K562 (cell line): ENCODE measurements around the gene TNIK. TPM values are rescaled to one million over a fixed set of nuclear protein-coding genes. Genes with fewer than 3 reads are reported as not detected.

Experiments used
- ATAC-seq: fragments of 200-7000 bp; cut with Tn5 transposase; 3 replicates; pipeline ENCODE4 v1.9.1; 2020; ENCODE audit warnings: moderate library complexity
- BruUV-seq: library from RNA; stranded (reverse); fragments of 400-500 nt; replicated peaks from 2 replicates; lab custom pipeline; 2021; lab: Mats Ljungman, UMichigan
- CTCF ChIA-PET: fragments of 300-600 bp; formaldehyde crosslinking; extraction: SDS; loops from one replicate; lab custom pipeline; 2021; ENCODE audit warnings: low intra/inter-chr PET ratio; lab: Yijun Ruan, JAX
- POLR2A ChIA-PET: fragments of 300-600, 350-650 bp; sonication (Branson Sonifier 250); formaldehyde crosslinking; extraction: SDS; loops from one replicate; lab custom pipeline; 2021; ENCODE audit warnings: antibody characterized with exemption, inconsistent platforms; lab: Yijun Ruan, JAX
- DNase-seq, 4 experiments: peaks; one replicate each; pipeline versions ENCODE4 v3.0.0 to v3.0.0-alpha.2; 2011 to 2018; ENCODE audit warnings: low spot score in 3 of 4, mixed read lengths in 3 of 4; ENCODE audit errors: extremely low read depth in 1 of 4
- FAIRE-seq: peaks from 2 replicates; lab custom pipeline; 2011; peaks lifted over from hg19 to GRCh38; lab: Jason Lieb, UNC
- H2AFZ ChIP-seq: 2 replicates; pipeline ENCODE4 v1.6.0; 2011; ENCODE audit warnings: low read depth, low read length, control low read depth, inconsistent platforms
- H3K27ac ChIP-seq: fragments of 200-600 bp; 3 replicates; pipeline ENCODE4 v1.8.0; 2011; ENCODE audit warnings: low read depth, mild to moderate bottlenecking, control low read depth, inconsistent platforms, low read length, moderate library complexity, mixed read lengths; ENCODE audit errors: extremely low read depth
- H3K27me3 ChIP-seq, 2 experiments: fragments of 300-600 bp in 1 of 2; 2 replicates in 1 of 2; 3 replicates in 1 of 2; pipeline versions ENCODE4 v1.6.0 to v1.8.0; 2011; ENCODE audit warnings: inconsistent platforms in 2 of 2, low read length in 2 of 2, mild to moderate bottlenecking in 1 of 2, mixed read lengths in 1 of 2, moderate library complexity in 1 of 2; ENCODE audit not compliant: control insufficient read depth in 2 of 2, insufficient read depth in 2 of 2
- H3K36me3 ChIP-seq: fragments of 300-600 bp; 3 replicates; pipeline ENCODE4 v1.8.0; 2011; ENCODE audit warnings: mild to moderate bottlenecking, low read length, inconsistent platforms; ENCODE audit not compliant: control insufficient read depth, insufficient read depth
- H3K4me1 ChIP-seq, 2 experiments: fragments of 200-600 bp in 1 of 2; replicated peaks in 1 of 2; 2 replicates in 1 of 2; 3 replicates in 1 of 2; pipeline versions ENCODE4 v1.5.1 to v1.8.0; 2011; ENCODE audit warnings: inconsistent platforms in 2 of 2, low read length in 2 of 2, mild to moderate bottlenecking in 1 of 2, mixed read lengths in 1 of 2, moderate library complexity in 1 of 2; ENCODE audit not compliant: control insufficient read depth in 2 of 2, insufficient read depth in 2 of 2
- H3K4me2 ChIP-seq: 2 replicates; pipeline ENCODE4 v1.6.1; 2011; ENCODE audit warnings: low read length, control low read depth, inconsistent platforms, mixed read lengths; ENCODE audit not compliant: insufficient read depth
- H3K4me3 ChIP-seq: fragments of 200-600 bp; sonication (generic), shearing (Covaris generic); 2 replicates; pipeline ENCODE4 v1.5.1; 2016; ENCODE audit warnings: control low read depth, inconsistent platforms
- H3K79me2 ChIP-seq: fragments of 200-600 bp; 3 replicates; pipeline ENCODE4 v1.8.0; 2011; ENCODE audit warnings: low read length, inconsistent platforms; ENCODE audit not compliant: control insufficient read depth, insufficient read depth
- H3K9ac ChIP-seq, 2 experiments: 2 replicates each; pipeline versions ENCODE4 v1.6.0 to v1.6.1; 2011; ENCODE audit warnings: low read depth in 2 of 2, low read length in 2 of 2, control low read depth in 1 of 2, inconsistent platforms in 1 of 2, mild to moderate bottlenecking in 1 of 2, mixed read lengths in 1 of 2; ENCODE audit not compliant: insufficient read depth in 1 of 2
- H3K9me1 ChIP-seq: one replicate; pipeline ENCODE4 v1.6.0; 2011; ENCODE audit warnings: inconsistent platforms, mild to moderate bottlenecking, low read length, moderate library complexity; ENCODE audit not compliant: control insufficient read depth, insufficient read depth
- H3K9me3 ChIP-seq: replicated peaks from 2 replicates; pipeline ENCODE4 v1.5.1; 2011; ENCODE audit warnings: low read depth, low read length, inconsistent platforms; ENCODE audit not compliant: control insufficient read depth, insufficient read depth
- H4K20me1 ChIP-seq: replicated peaks from 2 replicates; pipeline ENCODE4 v1.6.1; 2011; ENCODE audit warnings: low read length, inconsistent platforms, mixed read lengths; ENCODE audit not compliant: control insufficient read depth, insufficient read depth
- CREM ChIP-seq: IDR thresholded peaks from 2 replicates; pipeline ENCODE4 v1.6.1; 2014; ENCODE audit warnings: antibody characterized with exemption, low read depth
- HDAC1 ChIP-seq, 2 experiments: fragments of 450-650 bp; IDR thresholded peaks; 2 replicates each; pipeline ENCODE4 v1.6.1; 2016 to 2017; ENCODE audit warnings: inconsistent platforms in 1 of 2, mild to moderate bottlenecking in 1 of 2, moderate library complexity in 1 of 2
- JUN ChIP-seq, 2 experiments: sonication (generic) in 1 of 2; formaldehyde crosslinking in 1 of 2; IDR thresholded peaks; 2 replicates each; pipeline versions ENCODE4 v1.6.1 to v1.8.0; 2012 to 2022; ENCODE audit warnings: borderline replicate concordance in 2 of 2, mild to moderate bottlenecking in 2 of 2, improper control_type of control experiment in 1 of 2, low read depth in 1 of 2, low read length in 1 of 2, missing genetic modification reagents in 1 of 2
- LCOR ChIP-seq: sonication (generic); formaldehyde crosslinking; IDR thresholded peaks from 2 replicates; pipeline ENCODE4 v1.8.0; 2022; ENCODE audit warnings: mild to moderate bottlenecking, missing genetic modification reagents
- LEF1 ChIP-seq: fragments of 450-650 bp; IDR thresholded peaks from 2 replicates; pipeline ENCODE4 v1.6.1; 2016; ENCODE audit warnings: mild to moderate bottlenecking
- RBFOX2 ChIP-seq: fragments of 200-400 bp; formaldehyde crosslinking; IDR thresholded peaks from 2 replicates; pipeline ENCODE4 v1.6.1; 2017; ENCODE audit warnings: low read depth, mild to moderate bottlenecking, low read length, moderate library complexity
- SMAD4 ChIP-seq: fragments of 250-450 bp; sonication (Bioruptor Pico); conservative IDR thresholded peaks from 2 replicates; pipeline ENCODE4 v1.8.0; 2021; ENCODE audit warnings: inconsistent platforms, mild to moderate bottlenecking, moderate library complexity
- TCF3 ChIP-seq: sonication (generic); formaldehyde crosslinking; IDR thresholded peaks from 2 replicates; pipeline ENCODE4 v1.4.0; 2020; ENCODE audit warnings: mild to moderate bottlenecking, missing genetic modification reagents
- ZKSCAN8 ChIP-seq: fragments of 200-800 bp; sonication (Bioruptor generic); IDR thresholded peaks from 2 replicates; pipeline ENCODE4 v1.6.1; 2016; ENCODE audit warnings: missing genetic modification characterization, missing compliant biosample characterization
- ZNF785 ChIP-seq: fragments of 250-450 bp; sonication (Bioruptor Pico); IDR thresholded peaks from 2 replicates; pipeline ENCODE4 v1.4.0; 2020; ENCODE audit warnings: mild to moderate bottlenecking
- WGBS: fragments of 100-300 bp; shearing (Covaris generic); methylation state at CpG from one replicate; pipeline ENCODE4 v1.1.6; 2016; ENCODE audit warnings: low coverage, mixed read lengths; ENCODE audit not compliant: insufficient coverage; ENCODE audit errors: missing lambda C conversion rate; 5-methylcytosine and 5-hydroxymethylcytosine counted together
- in situ Hi-C: fragments of 300-500 bp; cut with MboI; formaldehyde crosslinking; loops from 4 replicates; pipeline ENCODE4 v1.15.0; 2018; ENCODE audit warnings: inconsistent platforms, mixed read lengths
- intact Hi-C: fragments of 100-400 bp; cut with micrococcal nuclease; formaldehyde crosslinking; loops from 2 replicates; pipeline ENCODE4 v1.14.2; 2022
- polyA plus RNA-seq, 8 experiments: library from polyadenylated mRNA; depleted of rRNA in 4 of 8; stranded (reverse) in 5 of 8; unstranded in 3 of 8; fragments of >200 nt; fragmentation: Nextera tagmentation in 2 of 8; fragmentation: Illumina TruSeq in 1 of 8; extraction: Ambion mirVana in 2 of 8; extraction: Trizol in 1 of 8; gene quantifications; 2 replicates each; pipeline versions ENCODE4 v1.2.1 to v1.2.3, GENCODE V29; 2011 to 2014; ENCODE audit warnings: inconsistent platforms in 1 of 8, missing spikeins in 1 of 8
- total RNA-seq, 7 experiments: library from RNA; depleted of rRNA in 6 of 7; stranded (reverse); fragments of >200 nt in 6 of 7; fragmentation: Illumina TruSeq in 2 of 7; extraction: Trizol in 2 of 7; gene quantifications; 2 replicates each; pipeline versions ENCODE4 v1.2.1 to v1.2.3, GENCODE V29; 2011 to 2021; ENCODE audit warnings: low replicate concordance in 1 of 7
- TF ChIP-seq, protein P1 (sequence below), 2 experiments: fragments of 450-650 bp; IDR thresholded peaks; 2 replicates each; pipeline ENCODE4 v1.6.1; 2016; ENCODE audit warnings: mild to moderate bottlenecking in 2 of 2, borderline replicate concordance in 1 of 2, low read depth in 1 of 2, moderate library complexity in 1 of 2
- TF ChIP-seq, protein P2 (sequence below), 2 experiments: fragments of 450-650 bp in 1 of 2; sonication (generic) in 1 of 2; formaldehyde crosslinking; conservative IDR thresholded peaks; 2 replicates each; pipeline versions ENCODE4 v1.4.0 to v1.8.1; 2020 to 2022; ENCODE audit warnings: mild to moderate bottlenecking in 1 of 2, missing genetic modification reagents in 1 of 2
- TF ChIP-seq, protein P3 (sequence below): sonication (generic); formaldehyde crosslinking; IDR thresholded peaks from 2 replicates; pipeline ENCODE4 v1.8.1; 2023; ENCODE audit warnings: mild to moderate bottlenecking, missing genetic modification reagents, moderate library complexity

Gene TNIK
- total and polyA plus RNA-seq, 9 of the 15 experiments (the other 6 are each of a cell fraction or from before 2014, with no cell fraction given), result 6.6 to 39.0 (median 24.7) TPM

DNA sequence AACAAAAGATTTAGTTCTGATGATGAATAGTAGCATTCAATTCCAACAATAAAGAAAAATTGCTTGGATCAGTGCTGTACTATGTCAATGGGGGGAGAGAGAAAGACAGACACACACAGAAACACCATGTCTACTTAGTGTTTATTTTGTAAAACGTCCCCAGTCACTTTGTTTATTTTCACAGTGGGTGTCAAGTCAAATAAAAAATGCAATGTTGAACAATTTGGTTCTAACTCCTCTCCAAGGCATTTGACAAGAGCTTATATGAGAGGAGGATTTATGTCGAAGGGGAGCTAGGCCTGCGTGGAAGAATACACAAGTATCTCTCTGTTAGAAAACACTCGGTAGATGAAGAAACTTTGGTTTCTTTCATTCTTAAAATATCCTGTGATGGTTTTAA, 232.0 kb downstream of the TNIK start:
- peaks cover 2% of the 10 kb centered on the region; the same call in 1 of the 3 replicates for H3K36me3 ChIP-seq
- FAIRE-seq, result no peak
- no peak overlapping the region for H3K9ac ChIP-seq
- no peaks in the 10 kb centered on the region for H3K9me3 ChIP-seq
- H3K4me3 ChIP-seq, result no peak overlapping the region
- intact Hi-C loops (no loop called here), in situ Hi-C loops (no loop called here)
- peaks cover 0 to 11% of the 10 kb centered on the region in 2 experiments; a peak in 2 of 5 replicates for H3K4me1 ChIP-seq
- no peak overlapping the region for H2AFZ ChIP-seq
- ChIA-PET CTCF (no interaction called here), POLR2A (interaction anchor here (0.7 kb wide), 1 partner anchor 57 kb away, joined by 3 read pairs; no protein-coding TSS in a partner anchor)
- 70% methylated on average over 4 of the region's 4 CpGs for WGBS
- H3K27ac ChIP-seq, result no peak overlapping the region
- H3K79me2 ChIP-seq, result no peaks in the 10 kb centered on the region
- no TSS peak for BruUV-seq
- no peak for DNase-seq
- no peak overlapping the region for H3K4me2 ChIP-seq
- no peaks in the 10 kb centered on the region for H4K20me1 ChIP-seq
- no peaks in the 10 kb centered on the region for H3K27me3 ChIP-seq
- ATAC-seq, result no peak
- no peaks in the 10 kb centered on the region for H3K9me1 ChIP-seq
- TF ChIP-seq HDAC1 (IDR thresholded peaks at IDR 0.05), result no peak
- TF ChIP-seq, protein P1, sequence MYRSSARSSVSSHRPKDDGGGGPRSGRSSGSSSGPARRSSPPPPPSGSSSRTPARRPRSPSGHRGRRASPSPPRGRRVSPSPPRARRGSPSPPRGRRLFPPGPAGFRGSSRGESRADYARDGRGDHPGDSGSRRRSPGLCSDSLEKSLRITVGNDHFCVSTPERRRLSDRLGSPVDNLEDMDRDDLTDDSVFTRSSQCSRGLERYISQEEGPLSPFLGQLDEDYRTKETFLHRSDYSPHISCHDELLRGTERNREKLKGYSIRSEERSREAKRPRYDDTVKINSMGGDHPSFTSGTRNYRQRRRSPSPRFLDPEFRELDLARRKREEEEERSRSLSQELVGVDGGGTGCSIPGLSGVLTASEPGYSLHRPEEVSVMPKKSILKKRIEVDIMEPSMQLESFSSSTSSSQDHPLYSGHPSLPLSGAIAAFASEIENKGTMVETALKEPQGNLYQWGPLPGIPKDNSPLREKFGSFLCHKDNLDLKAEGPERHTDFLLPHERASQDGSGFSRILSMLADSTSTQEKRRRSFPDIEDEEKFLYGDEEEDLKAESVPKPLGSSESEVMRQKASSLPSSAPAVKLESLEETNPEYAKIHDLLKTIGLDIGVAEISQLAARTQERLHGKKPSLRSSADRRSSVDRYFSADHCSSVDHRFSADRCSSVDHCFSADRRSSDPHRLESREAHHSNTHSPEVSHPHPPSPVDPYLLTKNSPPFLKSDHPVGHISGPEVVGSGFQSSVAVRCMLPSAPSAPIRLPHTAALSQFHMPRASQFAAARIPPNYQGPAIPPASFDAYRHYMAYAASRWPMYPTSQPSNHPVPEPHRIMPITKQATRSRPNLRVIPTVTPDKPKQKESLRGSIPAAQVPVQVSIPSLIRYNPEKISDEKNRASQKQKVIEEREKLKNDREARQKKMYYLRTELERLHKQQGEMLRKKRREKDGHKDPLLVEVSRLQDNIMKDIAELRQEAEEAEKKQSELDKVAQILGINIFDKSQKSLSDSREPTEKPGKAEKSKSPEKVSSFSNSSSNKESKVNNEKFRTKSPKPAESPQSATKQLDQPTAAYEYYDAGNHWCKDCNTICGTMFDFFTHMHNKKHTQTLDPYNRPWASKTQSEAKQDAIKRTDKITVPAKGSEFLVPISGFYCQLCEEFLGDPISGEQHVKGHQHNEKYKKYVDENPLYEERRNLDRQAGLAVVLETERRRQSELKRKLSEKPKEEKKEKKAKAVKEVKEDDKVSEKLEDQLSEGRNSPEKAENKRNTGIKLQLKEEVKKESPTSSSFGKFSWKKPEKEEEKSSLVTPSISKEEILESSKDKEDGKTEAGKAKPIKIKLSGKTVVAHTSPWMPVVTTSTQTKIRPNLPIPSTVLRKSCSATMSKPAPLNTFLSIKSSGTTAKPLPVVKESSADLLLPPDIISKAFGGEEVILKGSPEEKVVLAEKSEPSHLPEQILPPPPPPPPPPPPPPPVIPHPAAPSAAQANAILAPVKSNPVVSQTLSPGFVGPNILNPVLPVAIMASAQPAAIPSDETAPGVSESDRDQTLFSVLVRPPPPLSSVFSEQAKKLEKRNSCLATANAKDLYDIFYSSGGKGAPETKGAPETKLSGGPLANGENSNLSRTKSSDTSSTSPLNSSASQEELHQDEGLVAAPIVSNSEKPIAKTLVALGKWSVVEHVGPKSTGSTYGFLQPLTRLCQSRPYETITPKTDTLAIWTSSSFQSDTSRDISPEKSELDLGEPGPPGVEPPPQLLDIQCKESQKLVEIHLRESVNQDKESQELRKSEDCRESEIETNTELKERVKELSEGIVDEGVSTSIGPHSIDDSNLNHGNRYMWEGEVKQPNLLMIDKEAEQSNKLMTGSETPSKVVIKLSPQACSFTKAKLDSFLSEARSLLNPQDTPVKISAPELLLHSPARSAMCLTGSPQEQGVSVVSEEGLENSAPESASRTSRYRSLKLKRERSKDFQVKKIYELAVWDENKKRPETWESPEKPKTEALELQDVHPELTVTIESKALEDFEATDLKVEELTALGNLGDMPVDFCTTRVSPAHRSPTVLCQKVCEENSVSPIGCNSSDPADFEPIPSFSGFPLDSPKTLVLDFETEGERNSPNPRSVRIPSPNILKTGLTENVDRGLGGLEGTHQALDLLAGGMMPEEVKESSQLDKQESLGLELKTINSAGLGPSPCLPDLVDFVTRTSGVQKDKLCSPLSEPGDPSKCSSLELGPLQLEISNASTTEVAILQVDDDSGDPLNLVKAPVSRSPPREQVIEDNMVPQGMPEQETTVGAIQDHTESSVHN (IDR thresholded peaks at IDR 0.05; ENCODE audit: borderline replicate concordance in 1 of 2, low read depth in 1 of 2), result no peak
- TF ChIP-seq, protein P2, sequence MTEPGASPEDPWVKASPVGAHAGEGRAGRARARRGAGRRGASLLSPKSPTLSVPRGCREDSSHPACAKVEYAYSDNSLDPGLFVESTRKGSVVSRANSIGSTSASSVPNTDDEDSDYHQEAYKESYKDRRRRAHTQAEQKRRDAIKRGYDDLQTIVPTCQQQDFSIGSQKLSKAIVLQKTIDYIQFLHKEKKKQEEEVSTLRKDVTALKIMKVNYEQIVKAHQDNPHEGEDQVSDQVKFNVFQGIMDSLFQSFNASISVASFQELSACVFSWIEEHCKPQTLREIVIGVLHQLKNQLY (CRISPR knock-in tag; conservative IDR thresholded peaks at IDR 0.05), result no peak
- TF ChIP-seq CREM, result no peak
- no peak for TF ChIP-seq ZKSCAN8 (CRISPR knock-in tag)
- TF ChIP-seq RBFOX2, result no peak
- no peak for TF ChIP-seq ZNF785 (CRISPR knock-in tag)
- no peak for TF ChIP-seq JUN (IDR thresholded peaks at IDR 0.05; ENCODE audit: borderline replicate concordance, low read depth, low read length)
- no peak for TF ChIP-seq JUN (CRISPR knock-in tag; IDR thresholded peaks at IDR 0.05; ENCODE audit: borderline replicate concordance)
- TF ChIP-seq, protein P3, sequence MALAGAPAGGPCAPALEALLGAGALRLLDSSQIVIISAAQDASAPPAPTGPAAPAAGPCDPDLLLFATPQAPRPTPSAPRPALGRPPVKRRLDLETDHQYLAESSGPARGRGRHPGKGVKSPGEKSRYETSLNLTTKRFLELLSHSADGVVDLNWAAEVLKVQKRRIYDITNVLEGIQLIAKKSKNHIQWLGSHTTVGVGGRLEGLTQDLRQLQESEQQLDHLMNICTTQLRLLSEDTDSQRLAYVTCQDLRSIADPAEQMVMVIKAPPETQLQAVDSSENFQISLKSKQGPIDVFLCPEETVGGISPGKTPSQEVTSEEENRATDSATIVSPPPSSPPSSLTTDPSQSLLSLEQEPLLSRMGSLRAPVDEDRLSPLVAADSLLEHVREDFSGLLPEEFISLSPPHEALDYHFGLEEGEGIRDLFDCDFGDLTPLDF (CRISPR knock-in tag), result no peak
- TF ChIP-seq LCOR, result no peak
- no peak for TF ChIP-seq TCF3
- no peak for TF ChIP-seq SMAD4 (CRISPR knock-in tag)
- no peak for TF ChIP-seq LEF1
